A549 (cell line): Measurements from ENCODE around the gene MVB12B. TPM values are rescaled to one million over a fixed set of nuclear protein-coding genes. Genes with fewer than 3 reads are reported as not detected.

ENCODE experiments used
- ATAC-seq, 2 experiments: fragments of 200-7000 bp in 1 of 2; fragments of >200 bp in 1 of 2; cut with Nextera tagmentation in 1 of 2; cut with Tn5 transposase in 1 of 2; 3 replicates each; pipeline versions ENCODE4 v1.8.0 to v1.9.1; 2018 to 2020; ENCODE audit warnings: mild to moderate bottlenecking in 1 of 2, moderate library complexity in 1 of 2
- CTCF ChIA-PET: fragments of 300-600 bp; sonication (Branson Sonifier 250); formaldehyde crosslinking; extraction: SDS; loops from one replicate; lab custom pipeline; 2021; ENCODE audit warnings: antibody characterized with exemption, inconsistent platforms; lab: Yijun Ruan, JAX
- POLR2A ChIA-PET: fragments of 350-600 bp; formaldehyde crosslinking; extraction: SDS; loops from one replicate; lab custom pipeline; 2021; ENCODE audit warnings: antibody characterized with exemption, inconsistent platforms; lab: Yijun Ruan, JAX
- DNase-seq, 2 experiments: peaks; one replicate each; pipeline versions ENCODE4 v3.0.0 to v3.0.0-alpha.2; 2011 to 2016; ENCODE audit warnings: low read depth in 1 of 2, low spot score in 1 of 2
- FAIRE-seq: peaks from 2 replicates; lab custom pipeline; 2011; peaks lifted over from hg19 to GRCh38; lab: Jason Lieb, UNC
- H3K27ac ChIP-seq, 2 experiments: fragments of >200 bp; sonication (Bioruptor Twin); formaldehyde crosslinking; 3 replicates each; pipeline ENCODE4 v1.5.1; 2016 to 2017
- H3K4me1 ChIP-seq: fragments of >200 bp; sonication (Bioruptor Twin); formaldehyde crosslinking; 3 replicates; pipeline ENCODE4 v1.6.1; 2016
- H3K4me2 ChIP-seq: fragments of >200 bp; sonication (Bioruptor Twin); formaldehyde crosslinking; 3 replicates; pipeline ENCODE4 v1.6.1; 2016
- H3K4me3 ChIP-seq: fragments of >200 bp; sonication (Bioruptor Twin); formaldehyde crosslinking; 3 replicates; pipeline ENCODE4 v1.5.1; 2016
- H3K9me3 ChIP-seq: fragments of >200 bp; sonication (Bioruptor Twin); formaldehyde crosslinking; 3 replicates; pipeline ENCODE4 v1.6.1; 2016
- CBX8 ChIP-seq: fragments of 200-600 bp; sonication (generic); IDR thresholded peaks from 2 replicates; pipeline ENCODE4 v1.6.1; 2016
- CHD4 ChIP-seq: fragments of 200-600 bp; sonication (generic); IDR thresholded peaks from 2 replicates; pipeline ENCODE4 v1.6.1; 2016; ENCODE audit warnings: antibody characterized with exemption, mild to moderate bottlenecking, borderline replicate concordance
- ESRRA ChIP-seq: fragments of 150-350 bp; IDR thresholded peaks from 2 replicates; pipeline ENCODE4 v1.6.1; 2014; ENCODE audit warnings: mild to moderate bottlenecking, low read length, borderline replicate concordance
- FOXS1 ChIP-seq: fragments of 250-450 bp; sonication (Bioruptor Pico); IDR thresholded peaks from 2 replicates; pipeline ENCODE4 v1.5.0; 2020; ENCODE audit warnings: mild to moderate bottlenecking, moderate library complexity
- GATA3 ChIP-seq: IDR thresholded peaks from 2 replicates; pipeline ENCODE4 v1.6.1; 2012; ENCODE audit warnings: borderline replicate concordance
- HDAC2 ChIP-seq: fragments of 200-600 bp; sonication (generic); IDR thresholded peaks from 2 replicates; pipeline ENCODE4 v1.6.1; 2016
- HEYL ChIP-seq: fragments of 250-450 bp; sonication (Bioruptor Pico); IDR thresholded peaks from 2 replicates; pipeline ENCODE4 v1.8.0; 2021; ENCODE audit warnings: mild to moderate bottlenecking, moderate library complexity
- HOXB5 ChIP-seq: fragments of 250-450 bp; sonication (Bioruptor Pico); IDR thresholded peaks from 2 replicates; pipeline ENCODE4 v1.5.0; 2020; ENCODE audit warnings: mild to moderate bottlenecking, moderate library complexity
- JUN ChIP-seq, 2 experiments: fragments of >200 bp; sonication (Bioruptor Twin); formaldehyde crosslinking; IDR thresholded peaks; 2 replicates in 1 of 2; 3 replicates in 1 of 2; pipeline ENCODE4 v1.6.1; 2016 to 2017
- JUNB ChIP-seq: fragments of >200 bp; sonication (Bioruptor Twin); formaldehyde crosslinking; IDR thresholded peaks from 2 replicates; pipeline ENCODE4 v1.6.1; 2016
- MAZ ChIP-seq: fragments of 150-350 bp; IDR thresholded peaks from 2 replicates; pipeline ENCODE4 v1.6.1; 2014; ENCODE audit warnings: antibody characterized with exemption, low read depth, low read length, borderline replicate concordance
- NFE2L2 ChIP-seq: fragments of 150-350 bp; conservative IDR thresholded peaks from 2 replicates; pipeline ENCODE4 v1.6.1; 2014; ENCODE audit warnings: low read length
- NPAS2 ChIP-seq: fragments of 250-450 bp; sonication (Bioruptor Pico); IDR thresholded peaks from 2 replicates; pipeline ENCODE4 v1.8.0; 2022; ENCODE audit warnings: mild to moderate bottlenecking, moderate library complexity, borderline replicate concordance
- POLR2A ChIP-seq: IDR thresholded peaks from 2 replicates; pipeline ENCODE4 v1.6.1; 2012; ENCODE audit warnings: mild to moderate bottlenecking, low read length
- RAD21 ChIP-seq, 2 experiments: fragments of >200 bp in 1 of 2; sonication (Bioruptor Twin) in 1 of 2; formaldehyde crosslinking in 1 of 2; IDR thresholded peaks in 1 of 2; conservative IDR thresholded peaks in 1 of 2; 2 replicates in 1 of 2; 3 replicates in 1 of 2; pipeline ENCODE4 v1.6.1; 2012 to 2018; ENCODE audit warnings: inconsistent platforms in 1 of 2
- RARB ChIP-seq: fragments of 250-450 bp; sonication (Bioruptor Pico); IDR thresholded peaks from 2 replicates; pipeline ENCODE4 v1.8.0; 2021; ENCODE audit warnings: mild to moderate bottlenecking, moderate library complexity
- RCOR1 ChIP-seq: fragments of 150-350 bp; IDR thresholded peaks from 2 replicates; pipeline ENCODE4 v1.6.1; 2014; ENCODE audit warnings: antibody characterized with exemption, low read length, low read depth
- TFCP2L1 ChIP-seq: fragments of 250-450 bp; sonication (Bioruptor Pico); IDR thresholded peaks from 2 replicates; pipeline ENCODE4 v1.5.0; 2021; ENCODE audit warnings: mild to moderate bottlenecking
- ZC3H11A ChIP-seq: fragments of 450-650 bp; IDR thresholded peaks from 2 replicates; pipeline ENCODE4 v1.6.1; 2014; ENCODE audit warnings: antibody characterized with exemption, mild to moderate bottlenecking
- WGBS: methylation state at CpG from one replicate; pipeline ENCODE4 v1.1.6; 2017; ENCODE audit errors: missing lambda C conversion rate; 5-methylcytosine and 5-hydroxymethylcytosine counted together
- polyA plus RNA-seq, 4 experiments: library from polyadenylated mRNA; depleted of rRNA in 3 of 4; stranded (reverse); fragments of >200 nt; fragmentation: RNase III in 1 of 4; extraction: RNeasy Plus Mini Kit Qiagen cat#74134 plus additional on column Dnase treatment in 1 of 4; gene quantifications; 2 replicates in 3 of 4; 3 replicates in 1 of 4; pipeline ENCODE4 v1.2.3, GENCODE V29; 2011 to 2017
- TF ChIP-seq, protein P1 (sequence below): IDR thresholded peaks from 2 replicates; pipeline ENCODE4 v1.6.1; 2012
- TF ChIP-seq, protein P2 (sequence below): fragments of 200-600 bp; sonication (generic); IDR thresholded peaks from 2 replicates; pipeline ENCODE4 v1.6.1; 2016; ENCODE audit warnings: antibody characterized with exemption, mild to moderate bottlenecking, moderate library complexity
- TF ChIP-seq, protein P3 (sequence below): fragments of >200 bp; sonication (Bioruptor Twin); formaldehyde crosslinking; IDR thresholded peaks from 3 replicates; pipeline ENCODE4 v1.5.1; 2016
- TF ChIP-seq, protein P4 (sequence below): fragments of >200 bp; sonication (Bioruptor Twin); formaldehyde crosslinking; IDR thresholded peaks from 2 replicates; pipeline ENCODE4 v1.6.1; 2016
- TF ChIP-seq, protein P5 (sequence below): fragments of >200 bp; sonication (Bioruptor Twin); formaldehyde crosslinking; IDR thresholded peaks from 3 replicates; pipeline ENCODE4 v1.6.1; 2016
- TF ChIP-seq, protein P6 (sequence below): IDR thresholded peaks from 2 replicates; pipeline ENCODE4 v1.6.1; 2012; ENCODE audit warnings: low read depth, borderline replicate concordance
- TF ChIP-seq, protein P7 (sequence below): fragments of 450-650 bp; IDR thresholded peaks from 2 replicates; pipeline ENCODE4 v1.6.1; 2014; ENCODE audit warnings: antibody characterized with exemption

Gene MVB12B
- polyA plus RNA-seq, 2 of the 4 experiments (the other 2 are of a cell fraction) = 4.6 to 5.9 TPM

DNA sequence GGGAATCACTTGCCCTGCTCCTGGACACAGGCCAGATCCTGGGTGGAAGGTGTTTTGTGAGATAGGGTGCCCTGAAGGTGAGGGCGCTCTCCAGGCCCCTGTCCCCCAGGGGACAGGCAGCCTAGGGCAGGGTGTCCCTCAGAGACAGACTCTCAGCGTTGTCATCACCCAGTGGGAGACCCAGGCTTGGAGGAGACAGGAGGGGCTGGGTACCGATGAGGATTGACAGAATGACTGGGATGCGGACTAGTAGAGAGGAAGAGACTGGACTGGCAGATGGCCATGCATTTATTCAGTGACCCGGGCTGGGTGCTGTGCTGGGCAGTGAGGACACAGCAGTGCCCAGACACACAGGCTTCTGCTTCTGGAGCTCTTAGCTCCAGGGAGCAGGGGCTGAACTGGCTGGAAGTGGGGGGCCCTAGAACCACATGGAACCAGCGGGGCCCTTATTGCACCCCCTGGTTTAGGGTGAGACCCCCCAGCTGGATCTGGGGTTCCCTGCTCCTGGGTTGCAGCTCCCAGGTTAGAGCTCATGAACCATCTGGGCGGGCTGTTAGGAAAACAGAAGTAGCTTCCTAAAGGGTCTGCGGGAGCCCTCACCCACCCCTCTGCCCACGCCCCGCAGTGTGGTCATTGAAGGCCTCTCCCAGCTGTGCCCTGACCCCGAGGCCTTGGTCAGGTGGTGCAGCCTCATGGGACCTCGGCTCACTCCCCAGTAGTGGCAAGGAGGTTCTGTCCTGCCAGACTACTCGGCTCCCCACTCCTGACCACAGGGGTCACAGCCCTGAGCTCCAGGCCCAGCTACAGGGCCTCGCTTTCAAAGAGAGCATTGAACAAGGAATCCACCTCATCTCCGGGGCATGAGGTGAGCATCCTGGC, 170.4 kb downstream of the MVB12B start:
- H3K4me1 ChIP-seq = peaks cover 12% of the 10 kb centered on the region
- DNase-seq (no peak), ATAC-seq (no peak), FAIRE-seq (no peak)
- TF ChIP-seq, protein P1, sequence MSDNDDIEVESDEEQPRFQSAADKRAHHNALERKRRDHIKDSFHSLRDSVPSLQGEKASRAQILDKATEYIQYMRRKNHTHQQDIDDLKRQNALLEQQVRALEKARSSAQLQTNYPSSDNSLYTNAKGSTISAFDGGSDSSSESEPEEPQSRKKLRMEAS = no peak
- no peak for TF ChIP-seq GATA3
- no peak for TF ChIP-seq MAZ
- TF ChIP-seq, protein P2, sequence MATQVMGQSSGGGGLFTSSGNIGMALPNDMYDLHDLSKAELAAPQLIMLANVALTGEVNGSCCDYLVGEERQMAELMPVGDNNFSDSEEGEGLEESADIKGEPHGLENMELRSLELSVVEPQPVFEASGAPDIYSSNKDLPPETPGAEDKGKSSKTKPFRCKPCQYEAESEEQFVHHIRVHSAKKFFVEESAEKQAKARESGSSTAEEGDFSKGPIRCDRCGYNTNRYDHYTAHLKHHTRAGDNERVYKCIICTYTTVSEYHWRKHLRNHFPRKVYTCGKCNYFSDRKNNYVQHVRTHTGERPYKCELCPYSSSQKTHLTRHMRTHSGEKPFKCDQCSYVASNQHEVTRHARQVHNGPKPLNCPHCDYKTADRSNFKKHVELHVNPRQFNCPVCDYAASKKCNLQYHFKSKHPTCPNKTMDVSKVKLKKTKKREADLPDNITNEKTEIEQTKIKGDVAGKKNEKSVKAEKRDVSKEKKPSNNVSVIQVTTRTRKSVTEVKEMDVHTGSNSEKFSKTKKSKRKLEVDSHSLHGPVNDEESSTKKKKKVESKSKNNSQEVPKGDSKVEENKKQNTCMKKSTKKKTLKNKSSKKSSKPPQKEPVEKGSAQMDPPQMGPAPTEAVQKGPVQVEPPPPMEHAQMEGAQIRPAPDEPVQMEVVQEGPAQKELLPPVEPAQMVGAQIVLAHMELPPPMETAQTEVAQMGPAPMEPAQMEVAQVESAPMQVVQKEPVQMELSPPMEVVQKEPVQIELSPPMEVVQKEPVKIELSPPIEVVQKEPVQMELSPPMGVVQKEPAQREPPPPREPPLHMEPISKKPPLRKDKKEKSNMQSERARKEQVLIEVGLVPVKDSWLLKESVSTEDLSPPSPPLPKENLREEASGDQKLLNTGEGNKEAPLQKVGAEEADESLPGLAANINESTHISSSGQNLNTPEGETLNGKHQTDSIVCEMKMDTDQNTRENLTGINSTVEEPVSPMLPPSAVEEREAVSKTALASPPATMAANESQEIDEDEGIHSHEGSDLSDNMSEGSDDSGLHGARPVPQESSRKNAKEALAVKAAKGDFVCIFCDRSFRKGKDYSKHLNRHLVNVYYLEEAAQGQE = no peak
- no peak for TF ChIP-seq TFCP2L1 (CRISPR knock-in tag)
- TF ChIP-seq RCOR1 = no peak
- no peak for TF ChIP-seq NPAS2 (CRISPR knock-in tag)
- TF ChIP-seq, protein P3, sequence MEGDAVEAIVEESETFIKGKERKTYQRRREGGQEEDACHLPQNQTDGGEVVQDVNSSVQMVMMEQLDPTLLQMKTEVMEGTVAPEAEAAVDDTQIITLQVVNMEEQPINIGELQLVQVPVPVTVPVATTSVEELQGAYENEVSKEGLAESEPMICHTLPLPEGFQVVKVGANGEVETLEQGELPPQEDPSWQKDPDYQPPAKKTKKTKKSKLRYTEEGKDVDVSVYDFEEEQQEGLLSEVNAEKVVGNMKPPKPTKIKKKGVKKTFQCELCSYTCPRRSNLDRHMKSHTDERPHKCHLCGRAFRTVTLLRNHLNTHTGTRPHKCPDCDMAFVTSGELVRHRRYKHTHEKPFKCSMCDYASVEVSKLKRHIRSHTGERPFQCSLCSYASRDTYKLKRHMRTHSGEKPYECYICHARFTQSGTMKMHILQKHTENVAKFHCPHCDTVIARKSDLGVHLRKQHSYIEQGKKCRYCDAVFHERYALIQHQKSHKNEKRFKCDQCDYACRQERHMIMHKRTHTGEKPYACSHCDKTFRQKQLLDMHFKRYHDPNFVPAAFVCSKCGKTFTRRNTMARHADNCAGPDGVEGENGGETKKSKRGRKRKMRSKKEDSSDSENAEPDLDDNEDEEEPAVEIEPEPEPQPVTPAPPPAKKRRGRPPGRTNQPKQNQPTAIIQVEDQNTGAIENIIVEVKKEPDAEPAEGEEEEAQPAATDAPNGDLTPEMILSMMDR = no peak
- no peak for TF ChIP-seq NFE2L2
- no peak for TF ChIP-seq JUN (IDR thresholded peaks at IDR 0.05)
- TF ChIP-seq ZC3H11A = no peak
- TF ChIP-seq POLR2A = no peak
- TF ChIP-seq, protein P4, sequence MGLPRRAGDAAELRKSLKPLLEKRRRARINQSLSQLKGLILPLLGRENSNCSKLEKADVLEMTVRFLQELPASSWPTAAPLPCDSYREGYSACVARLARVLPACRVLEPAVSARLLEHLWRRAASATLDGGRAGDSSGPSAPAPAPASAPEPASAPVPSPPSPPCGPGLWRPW = no peak
- TF ChIP-seq CHD4 = no peak
- TF ChIP-seq ESRRA = no peak
- TF ChIP-seq CBX8 = no peak
- TF ChIP-seq, protein P5, sequence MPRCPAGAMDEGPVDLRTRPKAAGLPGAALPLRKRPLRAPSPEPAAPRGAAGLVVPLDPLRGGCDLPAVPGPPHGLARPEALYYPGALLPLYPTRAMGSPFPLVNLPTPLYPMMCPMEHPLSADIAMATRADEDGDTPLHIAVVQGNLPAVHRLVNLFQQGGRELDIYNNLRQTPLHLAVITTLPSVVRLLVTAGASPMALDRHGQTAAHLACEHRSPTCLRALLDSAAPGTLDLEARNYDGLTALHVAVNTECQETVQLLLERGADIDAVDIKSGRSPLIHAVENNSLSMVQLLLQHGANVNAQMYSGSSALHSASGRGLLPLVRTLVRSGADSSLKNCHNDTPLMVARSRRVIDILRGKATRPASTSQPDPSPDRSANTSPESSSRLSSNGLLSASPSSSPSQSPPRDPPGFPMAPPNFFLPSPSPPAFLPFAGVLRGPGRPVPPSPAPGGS = no peak
- no peak overlapping the region for H3K4me2 ChIP-seq
- no peak overlapping the region for H3K27ac ChIP-seq
- ChIA-PET POLR2A (no interaction called here), CTCF (interaction anchor here (0.6 to 10.2 kb wide), 9 partner anchors 8 to 1090 kb away, joined by 3 to 225 read pairs (median 7); no protein-coding TSS in a partner anchor)
- no peaks in the 10 kb centered on the region for H3K9me3 ChIP-seq
- 82% methylated on average over 12 of the region's 15 CpGs for WGBS
- no peak overlapping the region for H3K4me3 ChIP-seq

DNA sequence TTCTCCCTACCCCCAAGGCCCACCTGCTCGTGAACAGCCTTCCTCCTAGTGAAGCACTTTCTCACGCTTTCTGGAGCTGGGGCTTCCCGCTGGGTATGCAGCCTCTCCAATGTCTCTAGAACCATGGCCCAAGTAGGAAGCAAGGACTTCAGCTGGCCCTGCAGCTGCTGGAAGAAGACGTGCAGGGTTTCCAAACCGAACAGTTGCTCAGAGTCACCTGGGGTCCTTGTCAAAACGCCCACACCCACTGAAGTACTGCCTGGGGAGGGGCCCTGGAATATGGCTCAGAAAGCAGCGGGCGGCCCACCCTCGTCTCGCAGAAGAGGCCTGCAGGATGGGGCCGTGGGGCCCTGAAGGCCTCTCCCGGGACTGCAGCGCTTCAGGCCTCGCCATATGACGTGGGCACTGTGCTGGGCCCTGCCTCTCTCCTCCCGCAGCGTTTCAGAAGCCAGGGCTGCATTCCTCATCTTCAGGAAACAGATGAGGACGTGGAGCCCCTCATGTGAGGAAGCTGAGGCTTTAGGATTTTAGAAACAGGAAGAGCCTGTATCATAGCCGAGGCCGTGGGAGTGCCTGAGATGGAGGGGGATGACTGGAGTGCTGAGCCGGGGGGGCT, 171.1 kb downstream of the MVB12B start:
- ATAC-seq (no peak), FAIRE-seq (no peak), DNase-seq (no peak)
- POLR2A ChIA-PET = no interaction called here
- Histone ChIP-seq H3K4me1 (peaks cover 12% of the 10 kb centered on the region), H3K9me3 (no peaks in the 10 kb centered on the region), H3K4me3 (no peak overlapping the region), H3K27ac (no peak overlapping the region), H3K4me2 (no peak overlapping the region)
- WGBS = 87% methylated on average over 12 of the region's 21 CpGs
- CTCF ChIA-PET = interaction anchor here (1.2 to 10.2 kb wide), 14 partner anchors 9 to 1090 kb away, joined by 3 to 225 read pairs (median 16); no protein-coding TSS in a partner anchor
- TF ChIP-seq CBX8 = no peak
- TF ChIP-seq POLR2A = no peak
- TF ChIP-seq, protein P6, sequence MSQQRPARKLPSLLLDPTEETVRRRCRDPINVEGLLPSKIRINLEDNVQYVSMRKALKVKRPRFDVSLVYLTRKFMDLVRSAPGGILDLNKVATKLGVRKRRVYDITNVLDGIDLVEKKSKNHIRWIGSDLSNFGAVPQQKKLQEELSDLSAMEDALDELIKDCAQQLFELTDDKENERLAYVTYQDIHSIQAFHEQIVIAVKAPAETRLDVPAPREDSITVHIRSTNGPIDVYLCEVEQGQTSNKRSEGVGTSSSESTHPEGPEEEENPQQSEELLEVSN = no peak
- TF ChIP-seq JUNB = no peak
- TF ChIP-seq, protein P7, sequence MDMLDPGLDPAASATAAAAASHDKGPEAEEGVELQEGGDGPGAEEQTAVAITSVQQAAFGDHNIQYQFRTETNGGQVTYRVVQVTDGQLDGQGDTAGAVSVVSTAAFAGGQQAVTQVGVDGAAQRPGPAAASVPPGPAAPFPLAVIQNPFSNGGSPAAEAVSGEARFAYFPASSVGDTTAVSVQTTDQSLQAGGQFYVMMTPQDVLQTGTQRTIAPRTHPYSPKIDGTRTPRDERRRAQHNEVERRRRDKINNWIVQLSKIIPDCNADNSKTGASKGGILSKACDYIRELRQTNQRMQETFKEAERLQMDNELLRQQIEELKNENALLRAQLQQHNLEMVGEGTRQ = no peak
- no peak for TF ChIP-seq RAD21 (conservative IDR thresholded peaks at IDR 0.05 in 1 of 2, IDR thresholded peaks at IDR 0.05 in 1 of 2)
- TF ChIP-seq NPAS2 (CRISPR knock-in tag) = no peak
- TF ChIP-seq, protein P5 = no peak
- no peak for TF ChIP-seq HEYL (CRISPR knock-in tag)
- no peak for TF ChIP-seq HOXB5 (CRISPR knock-in tag)
- no peak for TF ChIP-seq RARB (CRISPR knock-in tag)
- TF ChIP-seq HDAC2 = no peak
- no peak for TF ChIP-seq FOXS1 (CRISPR knock-in tag)
